Thyroid gland (tissue), 4 donors: ENCODE results near the gene DEFB115.

ENCODE experiments used
- POLR2A ChIP-seq, 2 donors: fragments of 450-650 bp; IDR thresholded peaks; one replicate each; pipeline ENCODE4 v1.6.1; 2017; ENCODE audit warnings: antibody characterized with exemption in 2 of 2, mild to moderate bottlenecking in 2 of 2, moderate library complexity in 1 of 2
- TF ChIP-seq, protein P1 (sequence below), 6 experiments: fragments of 200-600 bp in 3 of 6; fragments of 450-650 bp in 3 of 6; sonication (generic) in 3 of 6; IDR thresholded peaks; one replicate each; pipeline ENCODE4 v1.5.1; 2016 to 2019; ENCODE audit warnings: antibody characterized with exemption in 6 of 6, mild to moderate bottlenecking in 2 of 6, inconsistent platforms in 1 of 6, moderate library complexity in 1 of 6

DNA sequence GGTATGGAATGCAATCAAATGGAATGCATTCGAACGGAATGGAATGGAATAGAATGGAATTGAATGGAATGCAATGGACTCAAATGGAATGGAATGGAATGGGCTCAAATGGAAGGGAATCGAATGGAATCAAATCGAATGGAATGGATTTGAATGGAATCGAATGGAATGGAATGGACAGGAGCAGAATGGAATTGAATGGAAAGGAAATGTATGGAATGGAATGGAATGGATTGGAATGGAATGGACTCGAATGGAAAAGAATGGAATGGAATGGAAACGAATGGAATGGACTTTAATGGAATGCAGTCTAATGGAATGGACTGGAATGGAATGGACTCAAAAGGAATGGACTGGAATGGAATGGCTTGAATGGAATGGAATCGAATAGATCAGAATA, 18.3 kb upstream of the DEFB115 start:
- TF ChIP-seq, protein P1, sequence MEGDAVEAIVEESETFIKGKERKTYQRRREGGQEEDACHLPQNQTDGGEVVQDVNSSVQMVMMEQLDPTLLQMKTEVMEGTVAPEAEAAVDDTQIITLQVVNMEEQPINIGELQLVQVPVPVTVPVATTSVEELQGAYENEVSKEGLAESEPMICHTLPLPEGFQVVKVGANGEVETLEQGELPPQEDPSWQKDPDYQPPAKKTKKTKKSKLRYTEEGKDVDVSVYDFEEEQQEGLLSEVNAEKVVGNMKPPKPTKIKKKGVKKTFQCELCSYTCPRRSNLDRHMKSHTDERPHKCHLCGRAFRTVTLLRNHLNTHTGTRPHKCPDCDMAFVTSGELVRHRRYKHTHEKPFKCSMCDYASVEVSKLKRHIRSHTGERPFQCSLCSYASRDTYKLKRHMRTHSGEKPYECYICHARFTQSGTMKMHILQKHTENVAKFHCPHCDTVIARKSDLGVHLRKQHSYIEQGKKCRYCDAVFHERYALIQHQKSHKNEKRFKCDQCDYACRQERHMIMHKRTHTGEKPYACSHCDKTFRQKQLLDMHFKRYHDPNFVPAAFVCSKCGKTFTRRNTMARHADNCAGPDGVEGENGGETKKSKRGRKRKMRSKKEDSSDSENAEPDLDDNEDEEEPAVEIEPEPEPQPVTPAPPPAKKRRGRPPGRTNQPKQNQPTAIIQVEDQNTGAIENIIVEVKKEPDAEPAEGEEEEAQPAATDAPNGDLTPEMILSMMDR (IDR thresholded peaks at IDR 0.05) = no peak
- TF ChIP-seq POLR2A (IDR thresholded peaks at IDR 0.05) = no peak
